ENCODE measurements around the gene CCDC117.

The CCDC117 gene

DNA sequence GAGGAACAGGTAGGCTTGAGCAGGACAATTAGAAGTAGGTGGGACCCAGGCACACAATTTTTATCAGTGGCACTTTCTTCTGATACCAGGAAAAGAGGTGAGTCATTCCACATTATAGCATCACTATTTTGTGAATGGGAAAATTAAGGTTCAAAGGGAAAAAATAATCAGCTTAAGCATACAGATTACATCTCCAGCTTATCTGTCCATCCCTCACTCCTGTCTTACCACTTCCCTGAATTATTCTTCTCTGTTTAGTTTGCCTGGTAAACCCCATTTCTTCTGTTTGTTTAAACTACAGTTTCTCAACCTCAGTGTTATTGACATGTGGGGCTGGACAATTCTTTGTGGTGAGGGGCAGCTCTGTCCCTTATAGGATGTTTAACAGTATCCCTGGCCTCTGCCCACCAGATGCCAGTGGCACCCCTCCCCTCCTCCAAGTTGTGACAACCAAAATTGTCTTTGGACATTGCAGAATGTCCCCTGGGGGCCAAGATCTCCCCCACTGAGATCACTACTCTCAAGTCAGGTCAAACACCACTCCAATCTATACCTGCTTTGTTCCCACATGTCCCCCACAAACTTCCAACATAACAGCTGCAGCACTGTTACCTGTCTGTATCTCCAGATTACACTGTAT lies 36.3 kb downstream of the CCDC117 start:
- TF ChIP-seq, protein P1, sequence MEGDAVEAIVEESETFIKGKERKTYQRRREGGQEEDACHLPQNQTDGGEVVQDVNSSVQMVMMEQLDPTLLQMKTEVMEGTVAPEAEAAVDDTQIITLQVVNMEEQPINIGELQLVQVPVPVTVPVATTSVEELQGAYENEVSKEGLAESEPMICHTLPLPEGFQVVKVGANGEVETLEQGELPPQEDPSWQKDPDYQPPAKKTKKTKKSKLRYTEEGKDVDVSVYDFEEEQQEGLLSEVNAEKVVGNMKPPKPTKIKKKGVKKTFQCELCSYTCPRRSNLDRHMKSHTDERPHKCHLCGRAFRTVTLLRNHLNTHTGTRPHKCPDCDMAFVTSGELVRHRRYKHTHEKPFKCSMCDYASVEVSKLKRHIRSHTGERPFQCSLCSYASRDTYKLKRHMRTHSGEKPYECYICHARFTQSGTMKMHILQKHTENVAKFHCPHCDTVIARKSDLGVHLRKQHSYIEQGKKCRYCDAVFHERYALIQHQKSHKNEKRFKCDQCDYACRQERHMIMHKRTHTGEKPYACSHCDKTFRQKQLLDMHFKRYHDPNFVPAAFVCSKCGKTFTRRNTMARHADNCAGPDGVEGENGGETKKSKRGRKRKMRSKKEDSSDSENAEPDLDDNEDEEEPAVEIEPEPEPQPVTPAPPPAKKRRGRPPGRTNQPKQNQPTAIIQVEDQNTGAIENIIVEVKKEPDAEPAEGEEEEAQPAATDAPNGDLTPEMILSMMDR (IDR thresholded peaks at IDR 0.05; ENCODE audit: low read depth, low read length, missing control alignments): no peak
- H3K4me3 ChIP-seq (ENCODE audit: low read depth, low read length): no peak overlapping the region
- DNase-seq (ENCODE audit: low read depth): no peak

- TF ChIP-seq, protein P1 (IDR thresholded peaks at IDR 0.05; ENCODE audit: low read depth, low read length, missing control alignments): no peak
- DNase-seq (ENCODE audit: low read depth): no peak
- H3K4me3 ChIP-seq (ENCODE audit: low read depth, low read length): no peak overlapping the region
Observed at GRCh38 chr22:28810821-28811491, 38.5 kb downstream of the CCDC117 start.

DNA sequence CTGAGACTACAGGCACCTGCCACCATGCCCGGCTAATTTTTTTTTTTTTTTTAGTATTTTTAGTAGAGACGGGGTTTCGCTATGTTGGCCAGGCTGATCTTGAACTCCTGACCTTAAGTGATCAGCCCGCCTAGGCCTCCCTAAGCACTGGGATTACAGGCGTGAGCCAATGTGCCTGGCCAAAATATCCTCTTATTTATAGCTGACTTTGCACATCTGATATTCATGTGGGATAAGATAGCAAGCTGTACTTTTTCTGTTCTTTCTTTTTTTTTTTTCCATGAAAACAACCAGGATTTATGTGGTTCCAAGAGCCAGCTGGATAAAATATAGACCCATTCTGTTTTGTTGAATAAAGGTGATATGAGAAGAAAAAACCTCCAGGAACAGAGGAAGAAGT lies 40.0 kb downstream of the CCDC117 start:
- DNase-seq (ENCODE audit: low read depth): no peak
- TF ChIP-seq, protein P1 (IDR thresholded peaks at IDR 0.05; ENCODE audit: low read depth, low read length, missing control alignments): no peak
- H3K4me3 ChIP-seq (ENCODE audit: low read depth, low read length): no peak overlapping the region

- no peak for DNase-seq (ENCODE audit: low read depth)
- TF ChIP-seq, protein P1 (IDR thresholded peaks at IDR 0.05; ENCODE audit: low read depth, low read length, missing control alignments): no peak
- no peak overlapping the region for H3K4me3 ChIP-seq (ENCODE audit: low read depth, low read length)
Observed at GRCh38 chr22:28813772-28814518, 41.5 kb downstream of the CCDC117 start.

- DNase-seq (ENCODE audit: low read depth): no peak
- TF ChIP-seq, protein P1 (IDR thresholded peaks at IDR 0.05; ENCODE audit: low read depth, low read length, missing control alignments): no peak
- no peak overlapping the region for H3K4me3 ChIP-seq (ENCODE audit: low read depth, low read length)
Observed at GRCh38 chr22:28815111-28815510, 42.6 kb downstream of the CCDC117 start.

DNA sequence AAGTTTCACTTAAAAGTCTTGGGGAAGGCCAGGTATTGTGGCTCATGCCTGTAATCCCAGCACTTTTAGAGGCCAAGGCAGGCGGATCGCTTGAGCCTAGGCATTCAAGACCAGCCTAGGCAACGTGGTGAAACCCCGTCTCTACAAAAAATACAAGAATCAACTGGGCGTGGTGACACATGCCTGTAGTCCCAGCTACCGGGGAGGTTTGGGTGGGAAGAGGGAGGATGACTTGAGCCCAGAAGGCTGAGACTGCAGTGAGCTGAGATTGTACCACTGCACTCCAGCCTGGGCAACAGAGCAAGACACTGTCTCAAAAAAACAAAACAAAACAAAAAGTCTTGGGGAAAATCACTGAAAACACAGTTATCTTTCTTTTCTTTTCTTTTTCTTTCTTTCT lies 43.2 kb downstream of the CCDC117 start:
- TF ChIP-seq, protein P1 (IDR thresholded peaks at IDR 0.05; ENCODE audit: low read depth, low read length, missing control alignments): no peak
- no peak overlapping the region for H3K4me3 ChIP-seq (ENCODE audit: low read depth, low read length)
- DNase-seq (ENCODE audit: low read depth): no peak

Data from GM12864 (cell line).